ENCODE measurements around the gene PCDHB3.

- no peak for TF ChIP-seq CTCF (IDR thresholded peaks at IDR 0.05)
- no peak for TF ChIP-seq POLR2AphosphoS5 (IDR thresholded peaks at IDR 0.05)
- no peak for TF ChIP-seq POLR2A (IDR thresholded peaks at IDR 0.05)
These were observed 5.0 kb upstream of the PCDHB3 start for GRCh38 chr5:141095263-141095641.
